ENCODE data around the gene CCDC85C. TPM values are rescaled to one million over a fixed set of nuclear protein-coding genes. Genes with fewer than 3 reads are reported as not detected.
"Not testable (repeated sequence)": the region's sequence is repeated elsewhere in the genome, so short reads cannot be mapped to it uniquely, and the experiment has no call there.

CCDC85C gene
- total and polyA plus RNA-seq, 10 of the 15 experiments (the other 5 are each of a cell fraction or from before 2014, with no cell fraction given) = 0.03 to 3.6 (median 1.1) TPM

- DNase-seq (ENCODE audit: low read depth, low spot score); intact Hi-C loops (cut with micrococcal nuclease; ENCODE audit: unreplicated experiment); CTCF ChIA-PET; H3K9ac ChIP-seq (ENCODE audit: control insufficient read depth, insufficient read depth, low read length); H3K4me3 ChIP-seq; BruUV-seq (replicated peaks); ATAC-seq; in situ Hi-C loops (cut with MboI); H3K27ac ChIP-seq (ENCODE audit: control insufficient read depth, insufficient read depth); POLR2A ChIA-PET; FAIRE-seq; H3K4me2 ChIP-seq (ENCODE audit: control insufficient read depth, insufficient read depth); SMC1A ChIA-PET (ENCODE audit: uncharacterized antibody, unreplicated experiment); H3K4me1 ChIP-seq (ENCODE audit: control insufficient read depth, insufficient read depth, low read length); H3K9me3 ChIP-seq (replicated peaks; ENCODE audit: control insufficient read depth, insufficient read depth, low read length); RAD21 ChIA-PET (ENCODE audit: unreplicated experiment); H3K79me2 ChIP-seq (ENCODE audit: control insufficient read depth, insufficient read depth, low read length); H3K36me3 ChIP-seq (ENCODE audit: control insufficient read depth in 2 of 2, insufficient read depth in 2 of 2, low read length in 1 of 2); H2AFZ ChIP-seq (ENCODE audit: control insufficient read depth, low read depth, low read length); H3K27me3 ChIP-seq (replicated peaks in 1 of 2; ENCODE audit: control insufficient read depth in 2 of 2, insufficient read depth in 2 of 2, low read length in 1 of 2); H4K20me1 ChIP-seq (ENCODE audit: control insufficient read depth, insufficient read depth): not testable (repeated sequence)
- 42% methylated on average over 5 of the region's 5 CpGs for WGBS (ENCODE audit: insufficient coverage, insufficient replicate concordance, low lambda C conversion rate, missing lambda C conversion rate)
Measured at GRCh38 chr14:99642771-99643170, 38.8 kb upstream of the CCDC85C start.

GRCh38 chr14:99637624-99638023, 33.6 kb upstream of the CCDC85C start:
- Histone ChIP-seq H3K27me3 (replicated peaks in 1 of 2; ENCODE audit: control insufficient read depth in 2 of 2, insufficient read depth in 2 of 2, low read length in 1 of 2) (peaks cover 0 to 1% of the 10 kb centered on the region in 2 experiments; a peak in 1 of 4 replicates), H3K4me1 (ENCODE audit: control insufficient read depth, insufficient read depth, low read length) (no peaks in the 10 kb centered on the region), H3K27ac (ENCODE audit: control insufficient read depth, insufficient read depth) (no peak overlapping the region), H3K4me3 (no peak overlapping the region), H3K9me3 (replicated peaks; ENCODE audit: control insufficient read depth, insufficient read depth, low read length) (no peaks in the 10 kb centered on the region), H3K79me2 (ENCODE audit: control insufficient read depth, insufficient read depth, low read length) (no peaks in the 10 kb centered on the region), H4K20me1 (ENCODE audit: control insufficient read depth, insufficient read depth) (no peaks in the 10 kb centered on the region), H2AFZ (ENCODE audit: control insufficient read depth, low read depth, low read length) (no peak overlapping the region), H3K9ac (ENCODE audit: control insufficient read depth, insufficient read depth, low read length) (no peak overlapping the region), H3K4me2 (ENCODE audit: control insufficient read depth, insufficient read depth) (no peak overlapping the region), H3K36me3 (ENCODE audit: control insufficient read depth in 2 of 2, insufficient read depth in 2 of 2, low read length in 1 of 2) (no peaks in the 10 kb centered on the region)
- ChIA-PET CTCF (no interaction called here), RAD21 (ENCODE audit: unreplicated experiment) (no interaction called here), SMC1A (ENCODE audit: uncharacterized antibody, unreplicated experiment) (no interaction called here), POLR2A (no interaction called here)
- FAIRE-seq (no peak), DNase-seq (ENCODE audit: low read depth, low spot score) (no peak), ATAC-seq (no peak)
- 6% methylated on average over 7 of the region's 7 CpGs for WGBS (ENCODE audit: insufficient coverage, insufficient replicate concordance, low lambda C conversion rate, missing lambda C conversion rate)
- no TSS peak for BruUV-seq (replicated peaks)
- in situ Hi-C loops (cut with MboI) (no loop called here), intact Hi-C loops (cut with micrococcal nuclease; ENCODE audit: unreplicated experiment) (no loop called here)
- no peak for TF ChIP-seq LARP7 (IDR thresholded peaks at IDR 0.05)
- no peak for TF ChIP-seq IRF4 (IDR thresholded peaks at IDR 0.05; ENCODE audit: low read depth, low read length)
- TF ChIP-seq IRF5 (IDR thresholded peaks at IDR 0.05; ENCODE audit: borderline replicate concordance) = no peak
- no peak for TF ChIP-seq EZH2 (IDR thresholded peaks at IDR 0.05; ENCODE audit: borderline replicate concordance, control insufficient read depth, low read depth, low read length)
- TF ChIP-seq, protein P1, sequence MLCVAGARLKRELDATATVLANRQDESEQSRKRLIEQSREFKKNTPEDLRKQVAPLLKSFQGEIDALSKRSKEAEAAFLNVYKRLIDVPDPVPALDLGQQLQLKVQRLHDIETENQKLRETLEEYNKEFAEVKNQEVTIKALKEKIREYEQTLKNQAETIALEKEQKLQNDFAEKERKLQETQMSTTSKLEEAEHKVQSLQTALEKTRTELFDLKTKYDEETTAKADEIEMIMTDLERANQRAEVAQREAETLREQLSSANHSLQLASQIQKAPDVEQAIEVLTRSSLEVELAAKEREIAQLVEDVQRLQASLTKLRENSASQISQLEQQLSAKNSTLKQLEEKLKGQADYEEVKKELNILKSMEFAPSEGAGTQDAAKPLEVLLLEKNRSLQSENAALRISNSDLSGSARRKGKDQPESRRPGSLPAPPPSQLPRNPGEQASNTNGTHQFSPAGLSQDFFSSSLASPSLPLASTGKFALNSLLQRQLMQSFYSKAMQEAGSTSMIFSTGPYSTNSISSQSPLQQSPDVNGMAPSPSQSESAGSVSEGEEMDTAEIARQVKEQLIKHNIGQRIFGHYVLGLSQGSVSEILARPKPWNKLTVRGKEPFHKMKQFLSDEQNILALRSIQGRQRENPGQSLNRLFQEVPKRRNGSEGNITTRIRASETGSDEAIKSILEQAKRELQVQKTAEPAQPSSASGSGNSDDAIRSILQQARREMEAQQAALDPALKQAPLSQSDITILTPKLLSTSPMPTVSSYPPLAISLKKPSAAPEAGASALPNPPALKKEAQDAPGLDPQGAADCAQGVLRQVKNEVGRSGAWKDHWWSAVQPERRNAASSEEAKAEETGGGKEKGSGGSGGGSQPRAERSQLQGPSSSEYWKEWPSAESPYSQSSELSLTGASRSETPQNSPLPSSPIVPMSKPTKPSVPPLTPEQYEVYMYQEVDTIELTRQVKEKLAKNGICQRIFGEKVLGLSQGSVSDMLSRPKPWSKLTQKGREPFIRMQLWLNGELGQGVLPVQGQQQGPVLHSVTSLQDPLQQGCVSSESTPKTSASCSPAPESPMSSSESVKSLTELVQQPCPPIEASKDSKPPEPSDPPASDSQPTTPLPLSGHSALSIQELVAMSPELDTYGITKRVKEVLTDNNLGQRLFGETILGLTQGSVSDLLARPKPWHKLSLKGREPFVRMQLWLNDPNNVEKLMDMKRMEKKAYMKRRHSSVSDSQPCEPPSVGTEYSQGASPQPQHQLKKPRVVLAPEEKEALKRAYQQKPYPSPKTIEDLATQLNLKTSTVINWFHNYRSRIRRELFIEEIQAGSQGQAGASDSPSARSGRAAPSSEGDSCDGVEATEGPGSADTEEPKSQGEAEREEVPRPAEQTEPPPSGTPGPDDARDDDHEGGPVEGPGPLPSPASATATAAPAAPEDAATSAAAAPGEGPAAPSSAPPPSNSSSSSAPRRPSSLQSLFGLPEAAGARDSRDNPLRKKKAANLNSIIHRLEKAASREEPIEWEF (IDR thresholded peaks at IDR 0.05; ENCODE audit: insufficient replicate concordance, low read depth, low read length) = no peak
- TF ChIP-seq IRF3 (IDR thresholded peaks at IDR 0.05) = no peak
- no peak for TF ChIP-seq PBX3 (IDR thresholded peaks at IDR 0.05; ENCODE audit: insufficient replicate concordance, low read depth, low read length)

Data from GM12878 (cell line).